DMS79 (cell line): Measurements from ENCODE around the gene OR51B6.
"Not testable (repeated sequence)": the region's sequence is repeated elsewhere in the genome, so short reads cannot be mapped to it uniquely, and the experiment has no call there.

Source experiments
- DNase-seq: peaks from one replicate; lab custom pipeline; 2025; lab: John Stamatoyannopoulos, UW

OR51B6 gene

GRCh38 chr11:5366365-5366764 is 15.1 kb downstream of the OR51B6 start:
- not testable (repeated sequence) for DNase-seq

DNA sequence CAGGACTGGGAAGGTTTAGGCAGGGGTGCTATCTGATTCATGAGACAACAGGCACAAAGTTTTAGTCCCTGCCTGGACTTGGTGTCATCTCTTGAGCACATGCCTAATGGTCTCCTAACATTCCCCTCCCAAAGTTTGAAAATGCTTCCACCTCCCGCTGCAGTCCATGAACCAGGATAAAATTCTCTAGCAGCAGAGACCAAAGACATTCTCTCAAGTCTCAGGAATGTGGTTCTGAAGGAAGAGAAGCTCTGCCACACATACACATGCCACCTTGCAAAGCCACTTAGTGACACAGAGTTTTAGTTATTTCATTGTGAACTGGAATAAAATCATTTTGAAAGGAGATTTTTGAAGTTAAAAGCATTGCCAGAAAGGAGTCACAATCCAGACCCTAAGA is 15.5 kb downstream of the OR51B6 start:
- DNase-seq, result no peak

GRCh38 chr11:5367448-5368074 is 16.3 kb downstream of the OR51B6 start:
- no peak for DNase-seq

- DNase-seq, result no peak
Observed at GRCh38 chr11:5368502-5369043, 17.3 kb downstream of the OR51B6 start.

DNA sequence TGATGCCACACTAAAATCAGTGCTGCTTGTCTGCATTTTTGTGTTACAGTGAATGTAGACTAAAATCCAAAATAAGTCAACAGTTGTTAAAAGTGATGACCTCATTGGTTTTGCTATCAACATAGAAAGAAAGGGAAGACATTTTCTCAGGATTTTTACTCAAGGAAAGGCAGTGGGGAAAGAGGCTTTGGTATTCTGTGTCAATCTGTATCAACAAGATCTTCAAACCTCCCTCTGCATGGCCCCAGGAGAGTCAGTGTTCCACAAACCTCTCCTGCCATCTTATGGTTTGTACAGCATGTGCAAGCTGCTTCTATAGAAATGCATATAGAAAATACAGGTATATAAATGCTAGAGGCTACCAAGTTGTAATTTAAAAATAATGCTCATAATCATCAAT is 18.5 kb downstream of the OR51B6 start:
- DNase-seq, result no peak

DNA sequence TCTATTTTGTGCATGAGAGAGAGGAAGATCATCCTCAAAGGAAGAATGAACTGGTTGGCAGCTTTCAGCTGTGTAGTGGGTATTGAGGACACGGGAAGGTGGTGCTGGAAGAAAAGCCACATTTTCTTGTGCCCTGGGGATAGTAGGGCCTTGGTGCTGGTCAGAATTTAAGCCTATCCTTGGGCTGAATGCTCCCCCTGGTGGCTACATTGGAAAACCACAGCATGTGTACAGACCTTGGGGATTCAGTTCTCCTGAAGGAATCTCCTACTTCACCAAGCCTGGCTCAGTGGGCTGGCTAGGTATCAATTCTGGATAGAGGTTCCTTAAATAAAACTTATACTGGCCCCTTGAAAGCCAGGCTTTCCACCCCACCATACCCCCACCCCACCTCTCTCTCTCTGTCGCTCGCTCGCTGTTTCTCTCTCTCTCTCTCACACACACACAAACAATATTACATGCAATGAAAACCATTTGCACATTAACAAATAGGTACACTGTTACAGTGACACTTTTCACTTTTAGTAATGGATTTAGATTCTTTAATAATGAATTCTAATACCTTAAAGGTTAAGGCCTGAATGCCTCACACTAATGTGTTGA is 29.5 kb downstream of the OR51B6 start:
- no peak for DNase-seq

DNA sequence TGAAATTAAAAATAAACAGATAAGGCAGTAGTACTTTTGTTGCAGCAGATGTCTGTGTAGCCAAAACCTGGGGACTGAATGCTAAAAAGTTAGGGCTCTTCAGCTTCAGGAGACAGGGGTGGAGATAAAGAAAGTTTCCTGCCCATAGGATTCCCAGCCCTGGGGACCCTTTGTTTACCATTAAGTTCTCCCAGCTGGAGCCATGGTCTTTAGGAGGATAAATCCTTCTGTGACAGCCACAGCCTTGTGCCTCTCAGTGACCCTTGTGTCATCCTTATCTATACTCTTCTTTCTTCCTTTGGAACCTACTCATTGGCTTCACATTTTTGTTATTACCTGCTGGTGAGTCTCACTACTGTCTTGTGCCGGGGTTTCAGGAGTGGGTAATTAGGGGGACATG is 32.3 kb downstream of the OR51B6 start, which contains the start of gene OR51M1:
Gene OR51M1 (plus strand): TSS at position 237 of the 400 bp plus-strand sequence. CDS start 5,587 bp downstream, outside the sequence.
- no peak for DNase-seq

GRCh38 chr11:5384335-5384734 is 33.0 kb downstream of the OR51B6 start:
- no peak for DNase-seq

DNA sequence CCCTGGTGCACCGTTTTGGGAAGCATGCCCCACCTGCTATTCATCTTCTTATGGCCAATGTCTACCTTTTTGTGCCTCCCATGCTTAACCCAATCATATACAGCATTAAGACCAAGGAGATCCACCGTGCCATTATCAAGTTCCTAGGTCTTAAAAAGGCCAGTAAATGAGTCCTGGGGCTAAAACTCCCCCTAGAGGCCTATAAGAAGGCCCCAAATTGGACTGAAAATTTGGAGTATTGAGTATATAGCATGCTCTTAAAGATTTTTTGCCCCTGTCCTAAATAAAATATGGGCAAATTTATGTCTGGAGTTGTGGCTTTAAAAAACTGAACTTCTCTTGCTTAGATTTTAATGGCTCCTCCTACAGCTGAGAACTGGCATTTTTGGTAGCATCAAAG is 38.9 kb downstream of the OR51B6 start:
- no peak for DNase-seq

DNA sequence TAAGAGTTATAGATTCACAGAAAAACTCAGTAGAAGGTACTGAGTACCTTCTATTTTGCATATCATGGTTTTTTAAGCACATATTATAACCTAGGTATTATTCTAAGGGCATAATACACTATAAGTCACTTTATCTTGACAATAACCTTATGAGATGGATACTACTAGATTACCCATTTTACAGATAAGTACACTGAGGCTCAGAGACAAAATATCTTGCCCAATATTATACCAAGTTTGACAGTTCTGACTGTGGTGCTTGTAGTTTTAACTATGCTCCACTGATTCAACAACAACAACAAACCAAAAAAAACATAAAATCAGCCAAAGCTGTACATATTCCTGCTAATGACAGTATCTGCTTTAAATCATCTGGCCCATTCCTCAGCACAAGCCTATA is 42.8 kb downstream of the OR51B6 start:
- DNase-seq, result no peak

DNA sequence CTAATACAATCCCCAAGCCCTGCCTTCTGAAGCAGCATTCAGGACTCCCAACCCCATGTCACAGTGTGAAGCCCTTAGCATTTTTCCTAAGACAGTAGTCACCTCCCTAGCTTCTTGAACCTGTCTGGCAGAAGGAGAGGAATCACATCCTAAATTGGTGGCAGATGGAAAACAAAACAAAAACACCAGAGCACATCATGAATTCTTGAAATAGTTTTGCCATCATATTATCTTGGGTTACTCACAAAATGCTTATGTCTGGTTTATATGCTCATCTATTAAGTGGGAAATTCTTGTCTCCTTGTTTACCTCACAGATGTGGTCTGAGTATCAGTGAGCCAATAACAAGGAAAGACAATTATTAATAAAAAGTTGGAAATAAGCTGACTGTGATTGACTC is 47.6 kb downstream of the OR51B6 start:
- DNase-seq, result no peak
